ENCODE results near the gene AOC3. TPM values are rescaled to one million over a fixed set of nuclear protein-coding genes. Genes with fewer than 3 reads are reported as not detected.

The AOC3 gene
- total RNA-seq, 4 donors from 2014 or later, result 49.0 to 74.1 (median 53.0) TPM

GRCh38 chr17:42906772-42907446 is 55.9 kb downstream of the AOC3 start:
- DNase-seq (ENCODE audit: low spot score in 2 of 2), result no peak
- H3K9me3 ChIP-seq, result no peaks in the 10 kb centered on the region
- no peak for TF ChIP-seq CTCF (IDR thresholded peaks at IDR 0.05)
- TF ChIP-seq POLR2A (IDR thresholded peaks at IDR 0.05), result no peak
- no peak for TF ChIP-seq EP300 (IDR thresholded peaks at IDR 0.05)
- no peak overlapping the region for H3K4me3 ChIP-seq
- 74 to 76% methylated on average over 8 of the region's 8 CpGs for WGBS, 2 donors
- H3K27me3 ChIP-seq, result peaks cover 0 to 6% of the 10 kb centered on the region in 2 donors
- no peaks in the 10 kb centered on the region for H3K36me3 ChIP-seq
- no peak overlapping the region for H3K27ac ChIP-seq
- H3K4me1 ChIP-seq, result no peaks in the 10 kb centered on the region

Small RNA genes within 50 kb of the gene (small RNA-seq; reads per million reads assigned to genes)
- gene MIR6781, result not detected
- gene RNU6-287P, result not detected

Other genes starting within 250 kb of the AOC3 start
- gene RETREG3, start 241.8 kb upstream of the AOC3 start, total RNA-seq, result 10 to 100 TPM; 43.1 to 61.8 (median 57.7) TPM
- 10 to 100 TPM; 15.3 to 45.6 (median 21.6) TPM for gene TUBG1, start 241.5 kb upstream of the AOC3 start, total RNA-seq
- 10 to 100 TPM; 48.2 to 92.4 (median 77.6) TPM for gene TUBG2, start 191.9 kb upstream of the AOC3 start, total RNA-seq
- gene PLEKHH3, start 174.2 kb upstream of the AOC3 start, total RNA-seq, result 10 to 100 TPM; 32.4 to 57.7 (median 46.1) TPM
- gene CCR10, start 169.4 kb upstream of the AOC3 start, total RNA-seq, result 10 to 100 TPM in 1 of 4 donors, 1 to 10 TPM in 3; 3.7 to 11.1 (median 7.1) TPM
- gene CNTNAP1, start 168.7 kb upstream of the AOC3 start, total RNA-seq, result 10 to 100 TPM in 2 of 4 donors, 1 to 10 TPM in 2; 6.3 to 21.0 (median 12.6) TPM
- 100 to 1,000 TPM in 2 of 4 donors, 10 to 100 TPM in 2; 73.8 to 128 (median 109) TPM for gene EZH1, start 106.2 kb upstream of the AOC3 start, total RNA-seq
- 100 to 1,000 TPM in 1 of 4 donors, 10 to 100 TPM in 3; 32.6 to 113 (median 51.4) TPM for gene RAMP2, start 90.0 kb upstream of the AOC3 start, total RNA-seq
- gene VPS25, start 77.8 kb upstream of the AOC3 start, total RNA-seq, result 10 to 100 TPM; 24.5 to 44.7 (median 38.2) TPM
- 10 to 100 TPM in 2 of 4 donors, 1 to 10 TPM in 2; 3.6 to 15.6 (median 9.1) TPM for gene WNK4, start 70.6 kb upstream of the AOC3 start, total RNA-seq
- gene COA3, start 52.5 kb upstream of the AOC3 start, total RNA-seq, result 10 to 100 TPM; 58.2 to 91.7 (median 62.6) TPM
- under 1 TPM in 1 of 4 donors, not detected in 3; 0.22 TPM for gene CNTD1, start 52.3 kb upstream of the AOC3 start, total RNA-seq
- 100 to 1,000 TPM in 1 of 4 donors, 10 to 100 TPM in 3; 76.7 to 104 (median 80.4) TPM for gene BECN1, start 26.9 kb upstream of the AOC3 start, total RNA-seq
- gene PSME3, start 17.8 kb upstream of the AOC3 start, total RNA-seq, result 10 to 100 TPM; 42.2 to 86.7 (median 53.7) TPM
- gene AOC2, start 6.6 kb upstream of the AOC3 start, total RNA-seq, result 1 to 10 TPM; 2.0 to 3.3 (median 3.0) TPM
- not detected for gene G6PC1, start 49.6 kb downstream of the AOC3 start, total RNA-seq
- gene AARSD1, start 113.3 kb downstream of the AOC3 start, total RNA-seq, result 10 to 100 TPM; 26.0 to 42.0 (median 31.3) TPM
- gene PTGES3L, start 128.9 kb downstream of the AOC3 start, total RNA-seq, result not detected
- 10 to 100 TPM; 10.7 to 15.6 (median 12.9) TPM for gene RUNDC1, start 129.4 kb downstream of the AOC3 start, total RNA-seq
- 1,000 to 10,000 TPM in 1 of 4 donors, 100 to 1,000 TPM in 3; 500 to 1,072 (median 818) TPM for gene RPL27, start 147.2 kb downstream of the AOC3 start, total RNA-seq
- 10 to 100 TPM; 36.1 to 59.0 (median 37.9) TPM for gene IFI35, start 155.6 kb downstream of the AOC3 start, total RNA-seq
- 100 to 1,000 TPM; 203 to 246 (median 228) TPM for gene VAT1, start 171.2 kb downstream of the AOC3 start, total RNA-seq
- gene RND2, start 174.0 kb downstream of the AOC3 start, total RNA-seq, result 1 to 10 TPM in 3 of 4 donors, under 1 TPM in 1; 0.59 to 2.6 (median 1.9) TPM